HCT116 (cell line): ENCODE results near the gene DIS3L2. TPM values are rescaled to one million over a fixed set of nuclear protein-coding genes. Genes with fewer than 3 reads are reported as not detected.

Experiments
- ATAC-seq: fragments of 200-7000 bp; cut with Tn5 transposase; 2 replicates; pipeline ENCODE4 v1.9.1; 2020; ENCODE audit warnings: mild to moderate bottlenecking, moderate library complexity
- BruUV-seq: library from RNA; stranded (reverse); fragments of 400-500 nt; replicated peaks from 2 replicates; lab custom pipeline; 2021; lab: Mats Ljungman, UMichigan
- CTCF ChIA-PET: fragments of 300-600 bp; sonication (Branson Sonifier 250); formaldehyde crosslinking; loops from one replicate; lab custom pipeline; 2021; ENCODE audit warnings: antibody characterized with exemption; lab: Charles Lee
- POLR2A ChIA-PET: fragments of 300-600, 350-600 bp; sonication (Branson Sonifier 250); formaldehyde crosslinking; loops from one replicate; lab custom pipeline; 2021; ENCODE audit warnings: antibody characterized with exemption; lab: Charles Lee
- RAD21 ChIA-PET, 2 experiments: fragments of 300-600 bp; sonication (Branson Sonifier 250); formaldehyde crosslinking; loops; one replicate each; lab custom pipeline; 2023; ENCODE audit warnings: low total read pairs in 2 of 2; ENCODE audit not compliant: uncharacterized antibody in 2 of 2, unreplicated experiment in 2 of 2, low non-redundant PET in 1 of 2; lab: Charles Lee
- DNase-seq: peaks from one replicate; pipeline ENCODE4 v3.0.0-alpha.2; 2010; ENCODE audit warnings: low read depth, low spot score
- H2AFZ ChIP-seq: fragments of 200-600 bp; shearing (Covaris generic), sonication (generic); 2 replicates; pipeline ENCODE4 v1.6.1; 2017; ENCODE audit warnings: low read depth, mixed run types, mixed read lengths, antibody characterized with exemption, low read length; ENCODE audit not compliant: poor library complexity, severe bottlenecking
- H3K27ac ChIP-seq: 2 replicates; pipeline ENCODE4 v1.5.1; 2012; ENCODE audit warnings: low read depth, low read length
- H3K27me3 ChIP-seq: fragments of 200-600 bp; sonication (generic); 2 replicates; pipeline ENCODE4 v1.6.1; 2016; ENCODE audit warnings: mixed run types, low read length, mixed read lengths; ENCODE audit not compliant: insufficient read depth
- H3K36me3 ChIP-seq, 2 experiments: fragments of 200-500 bp in 1 of 2; fragments of 200-600 bp in 1 of 2; sonication (Bioruptor generic) in 1 of 2; sonication (generic) in 1 of 2; 2 replicates each; pipeline versions ENCODE4 v1.5.1 to v1.6.1; 2014 to 2016; ENCODE audit warnings: low read length in 2 of 2, inconsistent platforms in 1 of 2, mixed read lengths in 1 of 2, mixed run types in 1 of 2; ENCODE audit not compliant: insufficient read depth in 2 of 2, control insufficient read depth in 1 of 2
- H3K4me1 ChIP-seq, 2 experiments: fragments of 200-600 bp in 1 of 2; sonication (generic) in 1 of 2; 2 replicates each; pipeline versions ENCODE4 v1.5.1 to v1.6.1; 2012 to 2017; ENCODE audit warnings: low read length in 2 of 2, inconsistent platforms in 1 of 2, mild to moderate bottlenecking in 1 of 2, mixed read lengths in 1 of 2, mixed run types in 1 of 2, moderate library complexity in 1 of 2; ENCODE audit not compliant: insufficient read depth in 2 of 2, control insufficient read depth in 1 of 2
- H3K4me2 ChIP-seq: fragments of 200-600 bp; sonication (generic); 2 replicates; pipeline ENCODE4 v1.6.1; 2017; ENCODE audit warnings: mixed run types, low read length, mixed read lengths
- H3K4me3 ChIP-seq, 2 experiments: fragments of 200-600 bp in 1 of 2; sonication (generic) in 1 of 2; replicated peaks in 1 of 2; 2 replicates each; pipeline ENCODE4 v1.5.1; 2011 to 2016; ENCODE audit warnings: low read length in 2 of 2, control low read depth in 1 of 2, low read depth in 1 of 2, mild to moderate bottlenecking in 1 of 2, mixed read lengths in 1 of 2, mixed run types in 1 of 2
- H3K79me2 ChIP-seq: fragments of 200-600 bp; sonication (generic); 2 replicates; pipeline ENCODE4 v1.6.1; 2017; ENCODE audit warnings: mild to moderate bottlenecking, mixed run types, low read length, moderate library complexity, mixed read lengths; ENCODE audit not compliant: insufficient read depth
- H3K9ac ChIP-seq: fragments of 200-600 bp; sonication (generic); 2 replicates; pipeline ENCODE4 v1.6.1; 2016; ENCODE audit warnings: low read length, mixed read lengths
- H3K9me2 ChIP-seq: fragments of 200-600 bp; sonication (generic), shearing (Covaris generic); 2 replicates; pipeline ENCODE4 v1.6.1; 2017; ENCODE audit warnings: mixed run types, mild to moderate bottlenecking, moderate library complexity; ENCODE audit not compliant: insufficient read depth
- H3K9me3 ChIP-seq, 2 experiments: fragments of 200-500 bp in 1 of 2; fragments of 200-600 bp in 1 of 2; sonication (Bioruptor generic) in 1 of 2; sonication (generic) in 1 of 2; 2 replicates each; pipeline ENCODE4 v1.6.1; 2014 to 2017; ENCODE audit warnings: low read length in 2 of 2, mixed read lengths in 2 of 2, inconsistent platforms in 1 of 2, low read depth in 1 of 2, mild to moderate bottlenecking in 1 of 2, mixed run types in 1 of 2, moderate library complexity in 1 of 2; ENCODE audit not compliant: control insufficient read depth in 1 of 2, insufficient read depth in 1 of 2
- H4K20me1 ChIP-seq: fragments of 200-600 bp; sonication (generic), shearing (Covaris generic); 2 replicates; pipeline ENCODE4 v1.6.1; 2017; ENCODE audit warnings: mixed run types, mild to moderate bottlenecking, moderate library complexity; ENCODE audit not compliant: insufficient read depth
- CEBPB ChIP-seq: IDR thresholded peaks from 2 replicates; pipeline ENCODE4 v1.6.1; 2012; ENCODE audit warnings: low read depth
- MAX ChIP-seq: IDR thresholded peaks from 2 replicates; pipeline ENCODE4 v1.6.1; 2012
- SRF ChIP-seq: IDR thresholded peaks from 2 replicates; pipeline ENCODE4 v1.6.1; 2012; ENCODE audit warnings: low read depth
- TCF7L2 ChIP-seq: IDR thresholded peaks from 2 replicates; pipeline ENCODE4 v1.7.0; 2011; ENCODE audit warnings: borderline replicate concordance, inconsistent platforms; ENCODE audit not compliant: insufficient read depth, insufficient read length; ENCODE audit errors: extremely low read depth
- intact Hi-C: fragments of 100-400 bp; cut with micrococcal nuclease; formaldehyde crosslinking; loops from 2 replicates; pipeline ENCODE4 v1.10.0; 2022
- total RNA-seq: library from RNA; stranded (reverse); gene quantifications from one replicate; pipeline ENCODE4 v1.2.1, GENCODE V29; 2021; ENCODE audit not compliant: unreplicated experiment

DIS3L2 gene
- total RNA-seq, 1 experiment from 2014 or later = 42.5 TPM

GRCh38 chr2:231940795-231941194, 20.7 kb upstream of the DIS3L2 start:
- POLR2A ChIA-PET = no interaction called here
- Histone ChIP-seq H4K20me1 (no peaks in the 10 kb centered on the region), H3K4me1 (no peaks in the 10 kb centered on the region), H3K27me3 (no peaks in the 10 kb centered on the region), H3K27ac (no peak overlapping the region), H3K9me2 (no peaks in the 10 kb centered on the region), H3K9me3 (no peaks in the 10 kb centered on the region), H3K4me2 (no peak overlapping the region), H3K36me3 (no peaks in the 10 kb centered on the region), H3K4me3 (no peak overlapping the region), H3K9ac (no peak overlapping the region), H2AFZ (no peak overlapping the region), H3K79me2 (no peaks in the 10 kb centered on the region)
- BruUV-seq = no TSS peak
- RAD21 ChIA-PET = no interaction called here
- CTCF ChIA-PET = interaction anchor here (1.7 to 1.9 kb wide), 2 partner anchors 11 to 12 kb away, joined by 5 read pairs; no protein-coding TSS in a partner anchor
- DNase-seq (no peak), ATAC-seq (peak; percentile 55)
- TF ChIP-seq TCF7L2 (no peak), CEBPB (no peak), MAX (0 out of 2 replicates have a peak, but pooled peaks have one; percentile 10)
- intact Hi-C loops = no loop called here

GRCh38 chr2:231941673-231942072, 19.8 kb upstream of the DIS3L2 start:
- POLR2A ChIA-PET = no interaction called here
- H3K9me2 ChIP-seq = no peaks in the 10 kb centered on the region
- H4K20me1 ChIP-seq = no peaks in the 10 kb centered on the region
- H3K4me1 ChIP-seq = no peaks in the 10 kb centered on the region
- ATAC-seq (no peak), DNase-seq (no peak)
- RAD21 ChIA-PET = no interaction called here
- no peaks in the 10 kb centered on the region for H3K79me2 ChIP-seq
- no peak overlapping the region for H3K27ac ChIP-seq
- no peaks in the 10 kb centered on the region for H3K27me3 ChIP-seq
- no peak overlapping the region for H3K4me2 ChIP-seq
- H2AFZ ChIP-seq = no peak overlapping the region
- H3K36me3 ChIP-seq = no peaks in the 10 kb centered on the region
- H3K9ac ChIP-seq = no peak overlapping the region
- no TSS peak for BruUV-seq
- intact Hi-C loops = no loop called here
- H3K9me3 ChIP-seq = no peaks in the 10 kb centered on the region
- H3K4me3 ChIP-seq = no peak overlapping the region
- no peak for TF ChIP-seq SRF
- CTCF ChIA-PET = interaction anchor here (1.7 to 1.9 kb wide), 2 partner anchors 12 to 13 kb away, joined by 5 read pairs; no protein-coding TSS in a partner anchor
